H9 (cell line): ENCODE measurements around the gene PCGF5. TPM values are rescaled to one million over a fixed set of nuclear protein-coding genes. Genes with fewer than 3 reads are reported as not detected.

Experiments used
- DNase-seq: peaks from one replicate; pipeline ENCODE4 v3.0.0-alpha.2; 2017
- H2AFZ ChIP-seq: one replicate; pipeline ENCODE4 v1.6.1; 2013; ENCODE audit warnings: mild to moderate bottlenecking, low read length, control low read depth, moderate library complexity
- H2AK5ac ChIP-seq: 2 replicates; pipeline ENCODE4 v1.6.1; 2013; ENCODE audit warnings: low read length, control low read depth, mixed read lengths; ENCODE audit not compliant: insufficient read length
- H2BK120ac ChIP-seq: one replicate; pipeline ENCODE4 v1.6.1; 2013; ENCODE audit warnings: low read depth, mild to moderate bottlenecking, low read length, control low read depth, inconsistent platforms; ENCODE audit not compliant: poor library complexity, severe bottlenecking
- H2BK12ac ChIP-seq: 2 replicates; pipeline ENCODE4 v1.6.1; 2013; ENCODE audit warnings: low read length, control low read depth, mixed read lengths, low read depth; ENCODE audit not compliant: insufficient read length
- H2BK15ac ChIP-seq: 2 replicates; pipeline ENCODE4 v1.6.1; 2013; ENCODE audit warnings: low read depth, low read length, control low read depth
- H2BK20ac ChIP-seq: one replicate; pipeline ENCODE4 v1.6.1; 2013; ENCODE audit warnings: low read depth, mild to moderate bottlenecking, low read length, control low read depth, inconsistent platforms; ENCODE audit not compliant: poor library complexity, severe bottlenecking
- H2BK5ac ChIP-seq: 2 replicates; pipeline ENCODE4 v1.6.1; 2013; ENCODE audit warnings: low read length, control low read depth, mixed read lengths; ENCODE audit not compliant: insufficient read length
- H3K14ac ChIP-seq: 2 replicates; pipeline ENCODE4 v1.6.1; 2013; ENCODE audit warnings: low read length, control low read depth; ENCODE audit not compliant: insufficient read depth
- H3K18ac ChIP-seq: 2 replicates; pipeline ENCODE4 v1.6.1; 2013; ENCODE audit warnings: low read depth, mild to moderate bottlenecking, mixed read lengths, low read length, control low read depth; ENCODE audit not compliant: insufficient read length
- H3K23ac ChIP-seq: 2 replicates; pipeline ENCODE4 v1.6.1; 2013; ENCODE audit warnings: low read length, control low read depth, mixed read lengths, low read depth; ENCODE audit not compliant: insufficient read length
- H3K23me2 ChIP-seq: 2 replicates; pipeline ENCODE4 v1.6.1; 2013; ENCODE audit warnings: low read depth, mild to moderate bottlenecking, mixed read lengths, low read length, control low read depth; ENCODE audit not compliant: insufficient read length, poor library complexity, severe bottlenecking
- H3K27ac ChIP-seq: 2 replicates; pipeline ENCODE4 v1.5.1; 2013; ENCODE audit warnings: low read length, control low read depth, mixed read lengths, low read depth; ENCODE audit not compliant: insufficient read length
- H3K27me3 ChIP-seq: 2 replicates; pipeline ENCODE4 v1.6.1; 2013; ENCODE audit warnings: low read length, control low read depth, inconsistent platforms; ENCODE audit not compliant: insufficient read depth
- H3K4ac ChIP-seq: 2 replicates; pipeline ENCODE4 v1.6.1; 2013; ENCODE audit warnings: low read depth, mild to moderate bottlenecking, control low read depth, inconsistent platforms, low read length, moderate library complexity
- H3K4me1 ChIP-seq: 2 replicates; pipeline ENCODE4 v1.6.1; 2013; ENCODE audit warnings: low read length, control low read depth, inconsistent platforms; ENCODE audit not compliant: insufficient read depth
- H3K4me2 ChIP-seq: 2 replicates; pipeline ENCODE4 v1.6.1; 2013; ENCODE audit warnings: low read length, control low read depth, mixed read lengths; ENCODE audit not compliant: insufficient read length, insufficient read depth
- H3K56ac ChIP-seq: 2 replicates; pipeline ENCODE4 v1.6.1; 2013; ENCODE audit warnings: low read depth, mild to moderate bottlenecking, mixed read lengths, low read length, control low read depth; ENCODE audit not compliant: insufficient read length
- H3K79me1 ChIP-seq: 2 replicates; pipeline ENCODE4 v1.6.1; 2013; ENCODE audit warnings: low read depth, mild to moderate bottlenecking, moderate library complexity, low read length, control low read depth, inconsistent platforms; ENCODE audit not compliant: insufficient read depth, poor library complexity, severe bottlenecking
- H3K79me2 ChIP-seq: 2 replicates; pipeline ENCODE4 v1.6.1; 2013; ENCODE audit warnings: low read length, control low read depth, inconsistent platforms; ENCODE audit not compliant: insufficient read depth
- H3K9ac ChIP-seq: 2 replicates; pipeline ENCODE4 v1.6.1; 2013; ENCODE audit warnings: low read length, control low read depth, mixed read lengths; ENCODE audit not compliant: insufficient read length; ENCODE audit errors: extremely low read depth
- H3K9me3 ChIP-seq: one replicate; pipeline ENCODE4 v1.6.1; 2013; ENCODE audit warnings: low read depth, low read length, inconsistent platforms; ENCODE audit not compliant: control insufficient read depth
- H3T11ph ChIP-seq: one replicate; pipeline ENCODE4 v1.6.1; 2013; ENCODE audit warnings: mild to moderate bottlenecking, low read length, control low read depth, inconsistent platforms
- H4K20me1 ChIP-seq: one replicate; pipeline ENCODE4 v1.6.1; 2013; ENCODE audit not compliant: control insufficient read depth, insufficient read length, insufficient read depth
- H4K5ac ChIP-seq: 2 replicates; pipeline ENCODE4 v1.6.1; 2013; ENCODE audit warnings: low read depth, mild to moderate bottlenecking, mixed read lengths, low read length, control low read depth; ENCODE audit not compliant: insufficient read length
- H4K8ac ChIP-seq: replicated peaks from 2 replicates; pipeline ENCODE4 v1.6.1; 2013; ENCODE audit warnings: low read length, control low read depth, mixed read lengths, low read depth; ENCODE audit not compliant: insufficient read length
- H4K91ac ChIP-seq: 2 replicates; pipeline ENCODE4 v1.6.1; 2013; ENCODE audit warnings: low read depth, mild to moderate bottlenecking, moderate library complexity, mixed read lengths, low read length, control low read depth; ENCODE audit not compliant: insufficient read length
- H3K27ac Mint-ChIP-seq, 3 experiments: 2 replicates in 2 of 3; 3 replicates in 1 of 3; pipeline ENCODE4 v1.8.0; 2020 to 2021; ENCODE audit warnings: mixed read lengths in 3 of 3, mild to moderate bottlenecking in 1 of 3, moderate library complexity in 1 of 3
- H3K27me3 Mint-ChIP-seq: 2 replicates; pipeline ENCODE4 v1.8.0; 2021; ENCODE audit warnings: low read depth, mild to moderate bottlenecking, moderate library complexity, mixed read lengths
- H3K36me3 Mint-ChIP-seq, 3 experiments: 2 replicates in 2 of 3; 3 replicates in 1 of 3; pipeline ENCODE4 v1.8.0; 2020 to 2021; ENCODE audit warnings: low read depth in 3 of 3, mixed read lengths in 3 of 3; ENCODE audit not compliant: insufficient read depth in 1 of 3
- H3K4me1 Mint-ChIP-seq, 2 experiments: 2 replicates each; pipeline ENCODE4 v1.8.0; 2020; ENCODE audit warnings: mixed read lengths in 2 of 2
- H3K4me3 Mint-ChIP-seq, 2 experiments: 2 replicates in 1 of 2; 3 replicates in 1 of 2; pipeline ENCODE4 v1.8.0; 2020 to 2021; ENCODE audit warnings: mild to moderate bottlenecking in 2 of 2, mixed read lengths in 2 of 2, moderate library complexity in 1 of 2
- H3K9me3 Mint-ChIP-seq, 2 experiments: 2 replicates in 1 of 2; 3 replicates in 1 of 2; pipeline ENCODE4 v1.8.0; 2020; ENCODE audit warnings: mild to moderate bottlenecking in 2 of 2, mixed read lengths in 2 of 2, moderate library complexity in 1 of 2
- WGBS: extraction: QIAGEN DNeasy Blood & Tissue Kit; methylation state at CpG from one replicate; pipeline ENCODE4 v1.1.7; 2013; ENCODE audit warnings: missing lambda C conversion rate, low lambda C conversion rate, mixed read lengths; ENCODE audit not compliant: insufficient read length; ENCODE audit errors: extremely low coverage; 5-methylcytosine and 5-hydroxymethylcytosine counted together
- total RNA-seq: library from RNA; stranded (reverse); gene quantifications from 2 replicates; pipeline ENCODE4 v1.2.1, GENCODE V29; 2021
- TF ChIP-seq, protein P1 (sequence below): fragments of 200-600 bp; sonication (generic); conservative IDR thresholded peaks from 3 replicates; pipeline ENCODE4 v1.8.0; 2021; ENCODE audit warnings: antibody characterized with exemption, mild to moderate bottlenecking

PCGF5 gene
- total RNA-seq, 1 experiment from 2014 or later = 6.9 TPM

DNA sequence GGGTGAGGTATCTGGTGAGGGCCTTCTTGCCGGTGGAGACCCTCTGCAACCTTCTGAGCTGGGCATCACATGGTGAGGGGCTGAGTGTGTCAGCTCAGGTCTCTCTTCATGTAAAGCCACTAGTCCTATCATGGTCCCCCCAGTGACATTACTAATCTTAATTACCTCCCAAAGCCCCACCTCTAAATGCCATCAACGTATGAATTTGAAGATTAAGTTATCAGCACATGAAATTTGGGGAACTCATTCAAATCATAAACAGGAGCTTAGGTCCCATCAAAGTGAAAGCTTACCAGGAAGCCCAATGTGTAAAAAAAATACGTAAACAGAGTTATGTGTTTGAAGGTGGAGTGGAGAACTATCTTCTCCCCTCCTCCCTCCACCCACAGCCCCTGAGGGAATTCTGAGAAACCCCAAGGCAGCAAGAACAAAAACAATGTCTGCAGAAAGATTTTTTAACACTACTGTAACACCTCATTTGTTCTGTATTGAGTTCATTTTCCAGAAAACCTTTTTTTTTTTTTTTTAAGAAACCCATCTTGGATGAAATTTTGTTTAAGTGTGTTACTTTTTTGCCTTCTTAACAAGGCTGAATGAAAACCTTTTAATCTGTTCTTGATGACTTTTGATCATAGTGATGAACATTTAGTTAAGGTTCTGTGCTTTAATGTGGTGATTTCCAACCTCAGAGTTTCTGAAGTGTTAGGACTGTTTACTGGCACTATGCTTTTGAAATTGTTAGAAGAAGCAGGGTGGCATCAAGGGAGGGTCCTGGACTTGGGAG is 19.1 kb upstream of the PCGF5 start:
- Mint-ChIP-seq H3K4me3 (no peak overlapping the region), H3K27ac (no peak overlapping the region; a peak in 1 of 7 replicates), H3K9me3 (no peaks in the 10 kb centered on the region), H3K4me1 (peaks cover 13 to 15% of the 10 kb centered on the region in 2 experiments), H3K27me3 (peaks cover 8% of the 10 kb centered on the region; the same call in 1 of the 2 replicates), H3K36me3 (no peaks in the 10 kb centered on the region)
- Histone ChIP-seq H2AFZ (no peak overlapping the region), H3K79me2 (no peaks in the 10 kb centered on the region), H3K4me1 (peaks cover 3% of the 10 kb centered on the region; the same call in 1 of the 2 replicates), H3K9me3 (no peaks in the 10 kb centered on the region), H3K23ac (no peak overlapping the region), H2AK5ac (no peak overlapping the region), H3K27me3 (no peaks in the 10 kb centered on the region), H2BK15ac (no peak overlapping the region), H3T11ph (no peak overlapping the region), H3K14ac (no peak overlapping the region), H4K20me1 (no peaks in the 10 kb centered on the region), H4K8ac (no peak overlapping the region), H3K56ac (no peak overlapping the region), H2BK120ac (no peak overlapping the region), H4K5ac (no peak overlapping the region), H3K4ac (no peak overlapping the region), H3K23me2 (no peaks in the 10 kb centered on the region), H2BK20ac (no peak overlapping the region), H2BK12ac (no peak overlapping the region), H2BK5ac (no peak overlapping the region), H3K18ac (no peak overlapping the region), H3K27ac (no peak overlapping the region), H4K91ac (no peak overlapping the region), H3K9ac (no peak overlapping the region), H3K4me2 (no peak overlapping the region), H3K79me1 (no peaks in the 10 kb centered on the region)
- no CpG with 5 or more reads among the region's 3 CpGs for WGBS
- TF ChIP-seq, protein P1, sequence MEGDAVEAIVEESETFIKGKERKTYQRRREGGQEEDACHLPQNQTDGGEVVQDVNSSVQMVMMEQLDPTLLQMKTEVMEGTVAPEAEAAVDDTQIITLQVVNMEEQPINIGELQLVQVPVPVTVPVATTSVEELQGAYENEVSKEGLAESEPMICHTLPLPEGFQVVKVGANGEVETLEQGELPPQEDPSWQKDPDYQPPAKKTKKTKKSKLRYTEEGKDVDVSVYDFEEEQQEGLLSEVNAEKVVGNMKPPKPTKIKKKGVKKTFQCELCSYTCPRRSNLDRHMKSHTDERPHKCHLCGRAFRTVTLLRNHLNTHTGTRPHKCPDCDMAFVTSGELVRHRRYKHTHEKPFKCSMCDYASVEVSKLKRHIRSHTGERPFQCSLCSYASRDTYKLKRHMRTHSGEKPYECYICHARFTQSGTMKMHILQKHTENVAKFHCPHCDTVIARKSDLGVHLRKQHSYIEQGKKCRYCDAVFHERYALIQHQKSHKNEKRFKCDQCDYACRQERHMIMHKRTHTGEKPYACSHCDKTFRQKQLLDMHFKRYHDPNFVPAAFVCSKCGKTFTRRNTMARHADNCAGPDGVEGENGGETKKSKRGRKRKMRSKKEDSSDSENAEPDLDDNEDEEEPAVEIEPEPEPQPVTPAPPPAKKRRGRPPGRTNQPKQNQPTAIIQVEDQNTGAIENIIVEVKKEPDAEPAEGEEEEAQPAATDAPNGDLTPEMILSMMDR = no peak
- DNase-seq = no peak
